MCF 10A (cell line): ENCODE measurements around the gene CYB5RL. TPM values are rescaled to one million over a fixed set of nuclear protein-coding genes. Genes with fewer than 3 reads are reported as not detected.

Source experiments
- BruUV-seq: library from RNA; stranded (reverse); fragments of 400-500 nt; replicated peaks from 2 replicates; lab custom pipeline; 2021; lab: Mats Ljungman, UMichigan
- CTCF ChIA-PET: fragments of 300-600 bp; sonication (Branson Sonifier 250); formaldehyde crosslinking; extraction: SDS; loops from one replicate; lab custom pipeline; 2021; ENCODE audit warnings: antibody characterized with exemption, inconsistent platforms; lab: Yijun Ruan, JAX
- POLR2A ChIA-PET: fragments of 300-600, 350-650 bp; sonication (Branson Sonifier 250); formaldehyde crosslinking; extraction: SDS; loops from one replicate; lab custom pipeline; 2020; ENCODE audit warnings: antibody characterized with exemption, inconsistent platforms; lab: Yijun Ruan, JAX
- DNase-seq: peaks from one replicate; pipeline ENCODE4 v3.0.0-alpha.2; 2018; ENCODE audit not compliant: unreplicated experiment
- H3K27ac Mint-ChIP-seq: one replicate; pipeline ENCODE4 v1.8.0; 2022; ENCODE audit warnings: mild to moderate bottlenecking, low read depth, mixed read lengths; ENCODE audit not compliant: unreplicated experiment
- H3K27me3 Mint-ChIP-seq: one replicate; pipeline ENCODE4 v1.8.0; 2022; ENCODE audit warnings: mixed read lengths; ENCODE audit not compliant: insufficient read depth, unreplicated experiment
- H3K36me3 Mint-ChIP-seq: one replicate; pipeline ENCODE4 v1.8.0; 2022; ENCODE audit warnings: mild to moderate bottlenecking, moderate library complexity, mixed read lengths; ENCODE audit not compliant: insufficient read depth, unreplicated experiment
- H3K4me1 Mint-ChIP-seq: one replicate; pipeline ENCODE4 v1.8.0; 2022; ENCODE audit warnings: mixed read lengths; ENCODE audit not compliant: insufficient read depth, unreplicated experiment
- H3K4me3 Mint-ChIP-seq: one replicate; pipeline ENCODE4 v1.8.0; 2022; ENCODE audit warnings: mild to moderate bottlenecking, moderate library complexity, mixed read lengths; ENCODE audit not compliant: unreplicated experiment
- H3K9me3 Mint-ChIP-seq: one replicate; pipeline ENCODE4 v1.8.0; 2022; ENCODE audit warnings: mixed read lengths; ENCODE audit not compliant: unreplicated experiment
- intact Hi-C: fragments of 100-400 bp; cut with micrococcal nuclease; formaldehyde crosslinking; loops from 2 replicates; pipeline ENCODE4 v1.14.1; 2022
- total RNA-seq: library from RNA; stranded (reverse); gene quantifications from 2 replicates; pipeline ENCODE4 v1.2.3, GENCODE V29; 2022
- TF ChIP-seq, protein P1 (sequence below): fragments of 200-600 bp; IDR thresholded peaks from one replicate; pipeline ENCODE4 v1.8.0; 2022; ENCODE audit warnings: antibody characterized with exemption, mild to moderate bottlenecking; ENCODE audit not compliant: unreplicated experiment

CYB5RL gene
- total RNA-seq, 1 experiment from 2014 or later, result 4.6 TPM

DNA sequence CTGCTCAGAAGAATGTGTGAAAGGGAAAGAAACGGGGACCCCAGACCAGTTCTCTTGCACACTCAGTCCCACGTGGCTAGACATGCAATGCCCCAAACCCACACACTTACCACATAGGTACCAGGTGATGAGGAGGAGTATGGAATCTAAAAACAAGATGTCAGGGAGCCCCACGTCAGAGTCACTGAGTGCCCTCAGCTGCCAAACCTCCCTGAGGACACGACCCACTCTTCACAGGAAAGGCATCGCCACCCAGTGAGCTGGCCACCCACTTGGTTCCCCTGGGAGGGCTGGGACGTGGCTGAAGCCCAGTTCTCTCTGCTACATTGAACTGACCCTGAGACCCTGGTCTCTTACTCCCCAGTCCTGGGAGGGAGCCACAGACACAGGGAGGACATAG is 41.5 kb upstream of the CYB5RL start:
- TF ChIP-seq, protein P1, sequence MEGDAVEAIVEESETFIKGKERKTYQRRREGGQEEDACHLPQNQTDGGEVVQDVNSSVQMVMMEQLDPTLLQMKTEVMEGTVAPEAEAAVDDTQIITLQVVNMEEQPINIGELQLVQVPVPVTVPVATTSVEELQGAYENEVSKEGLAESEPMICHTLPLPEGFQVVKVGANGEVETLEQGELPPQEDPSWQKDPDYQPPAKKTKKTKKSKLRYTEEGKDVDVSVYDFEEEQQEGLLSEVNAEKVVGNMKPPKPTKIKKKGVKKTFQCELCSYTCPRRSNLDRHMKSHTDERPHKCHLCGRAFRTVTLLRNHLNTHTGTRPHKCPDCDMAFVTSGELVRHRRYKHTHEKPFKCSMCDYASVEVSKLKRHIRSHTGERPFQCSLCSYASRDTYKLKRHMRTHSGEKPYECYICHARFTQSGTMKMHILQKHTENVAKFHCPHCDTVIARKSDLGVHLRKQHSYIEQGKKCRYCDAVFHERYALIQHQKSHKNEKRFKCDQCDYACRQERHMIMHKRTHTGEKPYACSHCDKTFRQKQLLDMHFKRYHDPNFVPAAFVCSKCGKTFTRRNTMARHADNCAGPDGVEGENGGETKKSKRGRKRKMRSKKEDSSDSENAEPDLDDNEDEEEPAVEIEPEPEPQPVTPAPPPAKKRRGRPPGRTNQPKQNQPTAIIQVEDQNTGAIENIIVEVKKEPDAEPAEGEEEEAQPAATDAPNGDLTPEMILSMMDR, result no peak
- no peaks in the 10 kb centered on the region for H3K9me3 Mint-ChIP-seq
- peaks cover 15% of the 10 kb centered on the region for H3K36me3 Mint-ChIP-seq
- intact Hi-C loops, result no loop called here
- no peaks in the 10 kb centered on the region for H3K27me3 Mint-ChIP-seq
- BruUV-seq, result no TSS peak
- H3K27ac Mint-ChIP-seq, result no peak overlapping the region
- DNase-seq, result no peak
- no peak overlapping the region for H3K4me3 Mint-ChIP-seq
- CTCF ChIA-PET, result interaction anchor here (0.5 kb wide), 1 partner anchor 117 kb away, joined by 3 read pairs; no protein-coding TSS in a partner anchor
- H3K4me1 Mint-ChIP-seq, result no peaks in the 10 kb centered on the region
- POLR2A ChIA-PET, result no interaction called here

DNA sequence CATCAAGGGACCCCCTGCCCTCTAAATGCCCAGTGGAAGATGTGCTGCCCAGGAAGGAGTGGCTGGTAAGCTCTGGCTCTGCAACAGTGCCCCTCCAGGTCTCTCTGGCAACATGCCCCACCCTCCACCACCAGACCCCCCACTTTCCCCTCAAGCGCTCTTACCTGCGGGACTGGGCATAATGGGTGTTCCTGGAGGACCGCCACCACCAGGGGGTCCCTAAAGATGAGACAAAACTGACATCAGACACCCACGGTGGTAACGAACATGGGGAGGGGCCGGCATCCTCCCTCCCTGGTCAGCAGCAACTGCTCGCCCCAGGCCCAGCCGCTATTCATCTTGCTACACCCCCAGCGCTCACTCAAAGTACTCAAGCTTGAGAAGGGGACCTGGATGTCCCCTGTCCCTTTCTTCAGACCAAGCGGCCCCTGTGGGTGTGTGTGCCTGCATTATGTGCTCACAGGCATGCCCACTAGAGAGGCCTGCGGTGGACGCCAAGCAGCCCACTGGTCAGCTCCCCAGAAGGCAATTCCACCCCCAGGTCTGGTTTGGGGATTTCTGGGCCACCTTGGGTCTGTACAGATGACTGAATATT is 41.0 kb upstream of the CYB5RL start:
- intact Hi-C loops, result no loop called here
- ChIA-PET POLR2A (no interaction called here), CTCF (no interaction called here)
- Mint-ChIP-seq H3K36me3 (peaks cover 15% of the 10 kb centered on the region), H3K4me3 (no peak overlapping the region), H3K9me3 (no peaks in the 10 kb centered on the region), H3K27ac (no peak overlapping the region), H3K27me3 (no peaks in the 10 kb centered on the region), H3K4me1 (no peaks in the 10 kb centered on the region)
- BruUV-seq, result no TSS peak
- DNase-seq, result no peak
- TF ChIP-seq, protein P1, result no peak

DNA sequence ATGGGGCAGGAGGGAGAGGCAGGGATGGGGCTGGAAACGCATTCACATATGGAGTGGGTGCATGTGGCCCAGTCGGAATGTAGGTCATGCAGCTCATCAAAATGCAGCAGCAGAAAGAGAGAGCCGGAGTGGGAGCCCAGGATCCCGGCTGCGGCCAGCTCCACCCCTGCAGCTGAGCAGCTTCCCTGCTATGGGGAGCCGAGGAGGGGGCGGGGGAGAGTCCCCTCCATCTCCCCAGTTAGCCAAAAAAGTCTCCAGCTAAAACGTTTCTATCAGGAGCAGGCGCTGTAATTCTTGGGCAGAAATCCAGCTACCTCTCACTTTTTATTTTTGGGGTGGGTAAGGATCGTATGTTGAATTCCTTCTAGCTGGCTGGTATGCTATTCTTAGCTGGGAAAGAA is 39.8 kb upstream of the CYB5RL start:
- H3K36me3 Mint-ChIP-seq, result peaks cover 11% of the 10 kb centered on the region
- DNase-seq, result no peak
- intact Hi-C loops, result no loop called here
- H3K4me3 Mint-ChIP-seq, result no peak overlapping the region
- no TSS peak for BruUV-seq
- no peaks in the 10 kb centered on the region for H3K27me3 Mint-ChIP-seq
- H3K4me1 Mint-ChIP-seq, result no peaks in the 10 kb centered on the region
- no peak overlapping the region for H3K27ac Mint-ChIP-seq
- ChIA-PET CTCF (no interaction called here), POLR2A (no interaction called here)
- no peaks in the 10 kb centered on the region for H3K9me3 Mint-ChIP-seq
- TF ChIP-seq, protein P1, result no peak

DNA sequence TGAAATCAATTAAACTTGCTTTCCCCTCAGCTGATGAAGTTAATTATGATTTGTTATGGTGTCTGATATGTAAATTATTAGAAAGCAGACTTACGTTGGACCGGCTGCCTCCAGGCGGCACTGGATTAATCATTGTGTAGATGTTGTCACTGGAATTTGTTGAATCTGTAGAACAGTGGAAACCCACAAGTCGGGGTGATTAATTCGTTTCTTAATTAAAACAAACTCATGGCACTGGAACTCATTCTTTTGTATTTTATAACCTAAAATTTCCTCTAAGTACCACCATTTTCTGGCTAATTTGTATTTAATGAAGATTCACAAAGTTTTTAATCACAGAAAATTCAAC is 39.2 kb upstream of the CYB5RL start:
- DNase-seq, result no peak
- ChIA-PET CTCF (interaction anchor here (0.6 kb wide), 2 partner anchors 131 to 253 kb away, joined by 3 to 4 read pairs; no protein-coding TSS in a partner anchor), POLR2A (no interaction called here)
- Mint-ChIP-seq H3K4me1 (no peaks in the 10 kb centered on the region), H3K9me3 (no peaks in the 10 kb centered on the region), H3K36me3 (peaks cover 6% of the 10 kb centered on the region), H3K4me3 (no peak overlapping the region), H3K27ac (no peak overlapping the region), H3K27me3 (no peaks in the 10 kb centered on the region)
- intact Hi-C loops, result no loop called here
- TF ChIP-seq, protein P1, result no peak
- BruUV-seq, result no TSS peak
